GM20431 (cell line): Measurements from ENCODE around the gene TRIM9.

Experiments used
- in situ Hi-C: fragments of 300-500 bp; cut with MseI, MboI; formaldehyde crosslinking; loops from one replicate; pipeline ENCODE4 v1.15.0; 2020; ENCODE audit warnings: low sequenced_read_pairs; ENCODE audit not compliant: unreplicated experiment

TRIM9 gene

DNA sequence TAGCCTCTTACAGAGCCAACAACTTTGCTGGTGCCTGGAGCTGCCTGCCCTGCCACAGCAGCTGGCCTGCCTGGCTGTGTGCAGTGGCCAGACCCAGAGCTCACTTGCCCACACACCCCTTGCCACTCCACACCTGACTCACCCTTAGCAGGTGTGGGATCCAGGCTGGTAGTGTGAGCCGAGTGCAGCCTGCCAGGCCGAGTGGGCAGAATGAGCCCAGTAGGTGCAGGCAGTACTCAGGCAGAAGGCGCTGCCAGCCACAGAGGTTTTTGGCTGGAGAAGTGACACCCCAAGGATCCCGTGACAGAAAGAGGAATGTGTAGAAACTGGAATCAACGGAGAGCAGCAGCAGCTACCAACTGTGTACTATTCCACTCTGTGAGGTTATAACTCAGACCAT lies 120.8 kb downstream of the TRIM9 start:
- in situ Hi-C loops: loop anchor here (25.0 kb wide), 1 partner anchor 263 kb away; the partner anchor contains the start of gene TMX1

DNA sequence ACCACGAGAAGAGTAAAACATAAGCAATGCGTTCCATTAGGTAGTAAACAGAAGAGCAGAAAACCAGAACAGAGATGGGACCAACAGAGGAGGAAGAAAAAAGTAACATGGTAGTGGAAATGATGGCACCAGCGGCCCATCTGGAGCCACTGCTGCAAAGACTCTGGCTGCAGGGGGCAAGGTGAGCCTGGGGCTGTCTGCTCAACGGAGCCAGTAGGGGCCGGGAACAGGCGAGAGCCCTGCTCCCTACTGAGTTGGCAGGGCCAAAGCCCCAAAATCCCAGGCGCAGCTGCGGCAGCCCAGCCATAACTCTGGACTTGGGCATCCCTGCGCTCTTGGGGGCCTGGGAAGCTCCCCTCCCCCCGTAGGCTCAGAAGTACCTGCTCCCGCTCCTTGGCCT lies 122.2 kb downstream of the TRIM9 start:
- in situ Hi-C loops: loop anchor here (25.0 kb wide), 1 partner anchor 265 kb away; the partner anchor contains the start of gene TMX1

DNA sequence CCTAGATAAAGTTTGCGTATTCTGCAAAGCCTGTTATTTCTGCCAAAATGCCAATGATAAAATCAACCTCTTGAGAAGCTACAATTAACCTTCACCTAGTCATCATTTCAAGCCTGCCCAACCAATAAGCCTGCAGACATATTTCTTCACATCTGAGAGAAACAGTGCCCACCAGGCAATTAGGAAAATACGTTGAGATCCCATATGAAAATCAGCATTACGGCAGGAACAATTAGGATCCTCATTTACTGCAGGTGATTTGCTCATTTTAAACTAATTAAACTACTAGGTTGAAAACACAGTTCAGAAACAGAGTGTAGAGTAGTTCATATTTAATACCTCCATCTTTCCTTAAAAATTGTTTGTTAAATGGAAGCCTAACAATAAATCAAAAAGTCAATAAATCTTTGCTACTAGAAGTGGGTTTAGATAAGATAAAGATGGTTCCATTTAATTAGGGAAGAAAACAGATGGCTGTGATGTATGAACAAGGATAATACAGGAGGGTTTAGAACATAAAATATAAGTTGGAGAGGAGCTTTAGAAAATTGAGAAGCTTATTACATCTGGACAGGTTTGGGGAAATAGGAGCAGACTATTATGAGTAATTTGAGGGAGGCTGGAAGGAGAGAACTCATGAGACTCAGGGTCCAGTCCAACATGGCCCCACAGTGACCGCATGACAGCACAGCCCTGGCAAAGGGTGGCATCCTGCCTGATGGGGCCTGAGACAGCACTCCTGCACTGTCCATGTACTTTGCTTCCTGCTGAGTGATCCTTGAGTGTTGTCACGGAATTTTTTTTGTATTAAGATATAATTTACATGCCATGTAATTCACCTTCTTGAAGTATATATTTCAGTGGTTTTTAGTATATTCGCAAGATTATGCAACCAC lies 123.8 kb downstream of the TRIM9 start:
- in situ Hi-C loops: loop anchor here (25.0 kb wide), 1 partner anchor 266 kb away; the partner anchor contains the start of gene TMX1

DNA sequence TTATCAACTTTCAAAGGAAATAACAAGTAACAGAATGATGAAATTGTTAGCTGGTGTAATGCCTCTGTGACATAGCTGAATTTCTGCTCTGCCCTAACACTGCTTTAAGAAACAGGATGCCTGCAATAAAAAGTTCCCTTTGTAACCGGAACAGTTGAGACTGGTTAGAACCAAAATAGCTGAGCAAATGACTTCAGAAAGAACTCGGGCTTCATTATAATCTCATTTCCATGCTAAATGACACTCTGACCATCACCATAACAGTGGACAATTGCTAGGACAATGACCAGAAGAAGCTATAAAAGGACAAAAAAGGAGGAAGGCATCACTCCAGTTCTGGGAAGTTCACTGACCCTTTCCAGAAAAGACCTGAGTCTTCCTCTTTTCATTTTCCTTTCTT lies 127.1 kb downstream of the TRIM9 start:
- in situ Hi-C loops: loop anchor here (25.0 kb wide), 1 partner anchor 270 kb away; the partner anchor contains the start of gene TMX1

DNA sequence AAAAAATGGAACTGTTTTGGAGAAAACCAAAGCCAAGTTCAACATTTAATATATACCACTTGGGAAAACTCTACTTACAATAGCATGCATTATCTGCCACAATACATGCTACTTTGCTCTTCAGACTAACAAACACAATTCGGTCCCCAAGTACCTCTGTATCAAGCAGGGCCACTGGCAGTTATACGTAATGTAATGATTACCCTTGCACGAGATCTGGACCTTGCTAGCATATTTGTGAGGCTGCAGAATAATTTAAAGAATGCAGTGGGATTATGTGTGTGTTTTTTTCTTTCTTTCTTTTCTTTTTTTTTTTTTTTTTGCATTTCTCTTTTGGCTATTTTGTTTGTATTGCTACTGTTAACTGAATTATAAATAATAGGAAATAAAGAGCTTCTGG lies 127.8 kb downstream of the TRIM9 start:
- in situ Hi-C loops: loop anchor here (25.0 kb wide), 1 partner anchor 270 kb away; the partner anchor contains the start of gene TMX1

DNA sequence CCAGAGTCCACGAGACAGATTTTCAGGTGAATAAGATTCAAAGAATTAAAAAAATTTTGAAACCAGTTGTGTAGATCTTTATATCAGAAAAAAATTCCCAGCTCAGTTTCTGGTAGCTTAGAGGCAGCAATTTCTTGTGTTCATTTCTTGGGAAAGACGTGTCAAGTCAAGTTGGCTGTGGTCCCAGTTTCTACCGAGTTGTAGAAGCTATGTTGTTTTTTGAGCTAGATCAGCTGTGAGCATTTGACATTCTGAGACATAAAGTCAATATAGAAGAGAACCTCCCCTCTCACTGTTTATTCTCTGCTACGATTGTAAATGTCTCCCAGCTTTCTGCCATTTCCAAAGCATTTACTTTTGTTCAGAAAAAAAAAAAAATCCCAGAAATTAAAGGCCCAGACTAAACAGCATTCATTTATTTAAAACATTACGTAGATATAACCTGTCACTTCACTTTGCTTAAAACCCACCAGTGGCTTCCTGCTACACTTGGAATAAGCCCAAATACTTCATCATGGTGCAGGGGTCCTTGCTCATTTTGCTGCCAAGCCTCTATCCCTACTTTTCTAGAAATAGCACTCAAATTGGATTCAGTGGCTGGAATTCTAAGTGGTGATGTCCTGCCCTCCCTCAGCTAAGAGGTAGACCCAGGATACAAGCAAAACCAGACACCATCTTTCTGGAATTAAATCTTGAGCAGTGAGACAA lies 130.1 kb downstream of the TRIM9 start:
- in situ Hi-C loops: loop anchor here (25.0 kb wide), 1 partner anchor 272 kb away; the partner anchor contains the start of gene TMX1

DNA sequence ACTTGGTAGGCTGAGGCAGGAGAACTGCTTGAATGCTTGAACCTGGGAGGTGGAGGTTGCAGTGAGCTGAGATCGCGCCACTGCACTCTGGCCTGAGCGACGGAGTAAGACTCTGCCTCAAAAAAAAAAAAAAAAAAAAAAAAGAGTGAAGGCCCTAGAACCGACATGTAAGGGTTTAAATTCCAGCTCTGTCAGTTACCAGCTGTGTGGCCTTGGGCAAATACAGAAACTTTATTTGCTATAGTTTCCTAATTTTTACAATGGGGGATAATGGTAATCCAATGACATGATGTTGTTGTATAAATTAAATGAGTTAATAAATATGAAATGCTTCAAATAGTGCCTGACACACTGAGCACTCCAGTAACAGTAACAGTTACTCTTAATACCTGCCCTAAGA lies 131.0 kb downstream of the TRIM9 start:
- in situ Hi-C loops: loop anchor here (25.0 kb wide), 1 partner anchor 273 kb away; the partner anchor contains the start of gene TMX1

DNA sequence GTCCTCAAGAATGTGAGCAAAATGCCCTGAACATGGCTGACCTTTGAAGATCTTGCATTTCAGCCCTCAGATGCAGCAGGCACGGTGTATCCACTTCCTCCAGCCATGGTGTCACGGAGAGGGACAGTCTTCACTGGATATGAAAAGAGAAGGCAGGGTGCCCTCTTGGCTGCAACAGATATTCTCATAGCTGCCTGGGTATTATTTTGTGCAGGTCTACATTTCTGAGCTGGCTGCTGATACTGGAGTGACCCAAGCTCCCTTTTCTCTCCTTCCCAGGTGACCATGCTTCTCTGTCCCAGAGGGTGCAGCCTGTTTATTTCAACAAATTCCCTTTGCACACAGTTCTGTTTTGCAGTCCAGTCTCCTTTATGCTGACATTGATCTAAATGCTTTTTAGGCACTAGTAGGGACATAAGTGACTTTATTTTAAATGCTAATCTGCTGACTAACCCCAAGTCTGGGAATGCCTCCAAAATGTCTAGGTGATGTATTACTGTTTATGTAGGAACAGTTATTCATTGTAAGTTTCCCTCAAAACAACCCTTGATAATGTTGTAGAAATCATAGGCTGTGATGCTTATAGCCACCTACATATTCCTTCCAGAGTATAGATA lies 133.2 kb downstream of the TRIM9 start:
- in situ Hi-C loops: loop anchor here (25.0 kb wide), 1 partner anchor 276 kb away; the partner anchor contains the start of gene TMX1

DNA sequence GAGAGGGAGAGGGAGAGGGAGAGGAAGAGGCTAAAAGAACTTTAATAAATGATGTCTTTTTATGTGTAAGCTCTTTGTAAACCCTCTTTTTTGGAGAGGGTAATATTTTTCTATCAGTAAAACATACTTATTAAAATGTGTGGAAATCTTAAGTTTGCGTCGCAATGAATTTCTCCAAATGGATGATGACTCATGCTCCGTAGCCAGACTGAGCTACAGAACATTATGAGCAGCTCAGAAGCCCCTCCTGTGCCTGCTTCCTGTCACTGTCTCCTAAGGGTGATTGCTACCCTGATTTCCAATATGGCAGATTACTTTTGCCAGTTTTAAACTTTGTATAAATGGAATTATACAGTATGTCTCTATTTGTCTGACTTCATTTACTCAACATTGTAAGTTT lies 137.6 kb downstream of the TRIM9 start:
- in situ Hi-C loops: loop anchor here (25.0 kb wide), 1 partner anchor 280 kb away; the partner anchor contains the start of gene TMX1

DNA sequence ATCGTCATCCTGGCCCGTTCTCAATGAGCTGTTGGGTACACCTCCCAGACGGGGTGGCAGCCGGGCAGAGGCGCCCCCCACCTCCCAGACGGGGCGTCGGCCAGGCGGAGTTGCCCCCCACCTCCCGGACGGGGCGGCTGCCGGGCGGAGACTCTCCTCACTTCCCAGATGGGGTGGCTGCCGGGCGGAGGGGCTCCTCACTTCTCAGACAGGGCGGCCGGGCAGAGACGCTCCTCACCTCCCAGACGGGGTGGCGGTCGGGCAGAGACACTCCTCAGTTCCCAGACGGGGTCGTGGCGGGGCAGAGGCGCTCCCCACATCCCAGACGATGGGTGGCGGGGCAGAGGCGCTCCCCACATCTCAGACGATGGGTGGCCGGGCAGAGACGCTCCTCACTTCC lies 138.5 kb downstream of the TRIM9 start:
- in situ Hi-C loops: loop anchor here (25.0 kb wide), 1 partner anchor 281 kb away; the partner anchor contains the start of gene TMX1

DNA sequence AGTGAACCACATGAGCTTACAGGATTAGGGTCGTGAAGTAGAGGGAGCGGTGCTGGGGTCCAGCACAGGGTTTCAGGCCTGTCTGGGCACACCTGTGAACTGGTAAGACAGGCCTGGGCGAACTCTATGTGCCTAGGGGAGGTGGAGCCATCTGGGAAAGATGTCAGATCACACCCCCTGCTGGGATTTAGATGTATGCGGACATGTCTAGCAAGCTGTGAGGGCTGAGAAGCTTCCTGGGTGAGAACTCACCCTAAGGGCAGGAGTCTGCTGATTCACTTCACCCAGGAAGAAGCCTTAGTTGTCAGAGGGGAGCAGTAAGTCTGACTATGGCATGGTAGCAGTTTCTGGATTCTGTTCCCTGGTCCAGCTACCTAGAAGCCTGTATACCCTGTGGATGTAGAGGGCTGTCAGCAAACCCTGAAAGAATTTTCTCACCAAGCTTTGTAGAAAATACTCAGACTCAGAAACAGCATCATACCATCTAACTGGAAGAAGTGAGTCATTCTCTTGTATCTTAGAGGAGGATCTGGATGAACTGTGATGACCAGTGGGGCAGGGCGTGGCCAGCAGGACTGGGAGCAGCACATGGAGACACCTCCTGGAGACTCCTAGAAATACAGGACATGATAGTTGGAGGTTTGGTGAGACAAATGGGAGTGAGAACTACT lies 139.4 kb downstream of the TRIM9 start:
- in situ Hi-C loops: loop anchor here (25.0 kb wide), 1 partner anchor 282 kb away; the partner anchor contains the start of gene TMX1

DNA sequence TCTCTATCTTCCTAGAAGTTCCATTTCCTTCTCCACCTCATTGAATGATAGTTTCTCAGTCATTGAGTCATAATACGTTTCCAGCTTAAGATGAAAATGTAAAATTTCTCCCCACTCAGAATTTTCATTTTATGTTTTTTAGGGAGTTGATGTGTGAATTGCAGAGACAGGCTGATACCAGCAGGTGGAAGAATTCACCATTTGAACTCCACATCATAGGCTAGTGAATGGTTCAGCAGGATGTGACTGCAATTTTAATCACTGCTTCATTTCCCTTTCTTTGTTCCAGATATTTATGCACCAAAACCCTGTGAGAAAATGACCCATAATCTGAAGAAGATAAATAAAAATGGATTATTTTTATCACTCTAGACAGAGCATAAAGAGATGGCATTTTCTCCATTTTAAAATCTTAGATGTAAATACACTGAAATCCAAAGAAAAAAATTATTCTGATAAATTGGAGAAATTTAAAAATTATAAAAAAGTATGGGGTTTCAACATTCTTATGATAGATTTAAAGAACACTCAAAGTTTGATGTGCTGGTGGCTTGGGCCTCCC lies 140.0 kb downstream of the TRIM9 start:
- in situ Hi-C loops: loop anchor here (25.0 kb wide), 1 partner anchor 282 kb away; the partner anchor contains the start of gene TMX1

DNA sequence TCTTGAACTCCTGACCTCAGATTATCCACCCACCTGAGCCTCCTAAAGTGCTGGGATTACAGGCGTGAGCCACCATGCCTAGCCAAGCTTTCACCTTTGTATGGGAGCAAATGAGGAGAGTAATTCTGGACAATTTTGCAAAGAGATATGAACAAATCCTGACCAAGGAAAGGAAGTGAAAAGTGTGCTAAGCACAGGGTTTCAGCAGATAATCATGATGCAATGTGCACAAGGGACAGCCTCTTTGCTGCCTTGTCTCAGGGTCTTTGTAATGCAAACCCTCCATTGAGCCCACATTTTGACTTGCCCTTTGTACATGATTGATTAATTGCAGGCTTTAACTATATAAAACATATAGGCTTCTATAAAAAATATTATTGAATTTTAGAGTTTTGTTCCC lies 141.4 kb downstream of the TRIM9 start:
- in situ Hi-C loops: loop anchor here (25.0 kb wide), 1 partner anchor 284 kb away; the partner anchor contains the start of gene TMX1

DNA sequence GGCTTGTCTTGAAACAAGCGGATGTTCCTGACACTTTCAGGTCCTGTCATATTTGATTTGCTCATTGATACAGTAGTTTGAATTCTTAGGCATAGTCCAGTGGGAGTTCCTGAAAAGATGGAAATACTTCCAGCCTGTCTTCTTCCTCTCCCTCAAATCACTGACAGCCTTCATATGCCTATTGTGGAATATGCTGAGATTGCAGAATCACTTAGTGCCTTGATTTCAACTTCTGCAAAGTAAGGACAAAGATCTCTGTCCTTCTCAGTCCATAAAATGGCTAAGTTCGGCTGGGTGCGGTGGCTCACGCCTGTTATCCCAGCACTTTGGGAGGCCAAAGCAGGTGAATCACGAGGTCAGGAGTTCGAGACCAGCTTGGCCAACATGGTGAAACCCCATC lies 143.9 kb downstream of the TRIM9 start:
- in situ Hi-C loops: loop anchor here (25.0 kb wide), 1 partner anchor 286 kb away; the partner anchor contains the start of gene TMX1

DNA sequence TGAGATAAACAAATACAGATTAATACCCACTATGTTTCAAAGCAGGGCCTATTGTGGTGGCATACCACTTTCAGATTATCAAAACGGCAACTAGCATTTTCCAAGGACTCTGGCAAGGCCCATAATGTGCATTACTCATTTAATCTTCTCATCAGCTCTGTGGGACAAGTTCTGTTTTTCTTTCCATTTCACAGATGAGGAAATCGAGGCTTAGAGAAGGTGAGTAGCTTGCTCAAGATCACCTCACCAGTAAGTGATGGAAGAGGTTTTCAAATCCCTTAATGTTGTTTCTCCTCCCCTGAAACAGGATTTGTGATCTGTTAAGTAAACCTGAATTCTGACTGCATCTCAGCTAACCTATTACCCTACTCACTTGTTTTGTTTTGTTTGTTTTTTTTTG lies 146.7 kb downstream of the TRIM9 start:
- in situ Hi-C loops: no loop called here

DNA sequence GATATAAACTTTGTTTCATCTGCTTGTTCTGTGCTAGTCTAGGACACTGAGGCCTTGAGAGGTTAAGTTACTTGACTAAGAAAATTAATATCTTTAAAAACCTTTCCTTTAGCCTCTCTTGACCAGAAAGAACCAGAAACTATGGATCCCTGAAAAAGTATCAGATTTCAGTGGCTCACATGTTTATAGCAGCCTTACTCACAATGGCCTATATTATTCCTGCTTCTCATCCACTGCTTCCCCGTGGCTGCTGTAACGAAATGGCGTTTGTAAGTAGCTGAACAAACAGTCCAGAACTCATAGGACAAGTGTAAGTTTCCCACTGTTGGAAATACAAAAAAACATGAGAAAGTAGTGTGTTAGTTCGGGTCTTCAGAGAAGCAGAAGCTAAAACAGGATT lies 147.5 kb downstream of the TRIM9 start:
- in situ Hi-C loops: no loop called here

DNA sequence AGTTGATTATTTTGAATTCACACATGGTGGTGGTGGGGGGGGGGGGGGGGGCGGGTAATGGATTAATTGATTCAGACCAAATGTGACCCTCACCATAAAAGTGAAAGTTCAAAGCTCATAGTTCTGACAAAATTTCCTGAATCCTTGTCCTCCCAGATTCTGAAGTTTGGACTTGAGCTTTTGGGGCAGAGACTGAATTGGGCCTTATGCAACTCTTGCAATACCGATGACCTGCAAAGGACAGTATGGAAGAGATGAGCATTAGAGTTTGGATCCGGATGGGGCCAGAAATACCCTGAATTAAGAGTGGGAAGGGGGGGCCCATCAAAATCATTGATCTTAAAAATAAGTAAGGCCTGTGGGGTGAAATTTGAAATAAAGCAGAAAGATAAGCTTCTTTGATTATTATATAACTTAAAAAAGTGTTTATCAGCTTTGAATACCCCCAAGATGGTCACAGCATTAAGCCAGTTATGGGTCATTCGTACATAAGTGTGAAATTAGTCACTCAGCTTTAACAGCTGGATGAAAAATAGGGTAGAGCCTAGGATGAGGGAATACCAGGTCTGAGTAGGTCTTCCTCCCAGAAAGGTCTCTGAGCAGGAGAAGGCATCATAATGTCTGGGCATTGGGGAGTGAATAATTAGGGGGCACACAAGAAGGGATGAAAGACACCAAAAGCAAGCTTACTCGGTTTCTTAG lies 148.5 kb downstream of the TRIM9 start:
- in situ Hi-C loops: no loop called here

DNA sequence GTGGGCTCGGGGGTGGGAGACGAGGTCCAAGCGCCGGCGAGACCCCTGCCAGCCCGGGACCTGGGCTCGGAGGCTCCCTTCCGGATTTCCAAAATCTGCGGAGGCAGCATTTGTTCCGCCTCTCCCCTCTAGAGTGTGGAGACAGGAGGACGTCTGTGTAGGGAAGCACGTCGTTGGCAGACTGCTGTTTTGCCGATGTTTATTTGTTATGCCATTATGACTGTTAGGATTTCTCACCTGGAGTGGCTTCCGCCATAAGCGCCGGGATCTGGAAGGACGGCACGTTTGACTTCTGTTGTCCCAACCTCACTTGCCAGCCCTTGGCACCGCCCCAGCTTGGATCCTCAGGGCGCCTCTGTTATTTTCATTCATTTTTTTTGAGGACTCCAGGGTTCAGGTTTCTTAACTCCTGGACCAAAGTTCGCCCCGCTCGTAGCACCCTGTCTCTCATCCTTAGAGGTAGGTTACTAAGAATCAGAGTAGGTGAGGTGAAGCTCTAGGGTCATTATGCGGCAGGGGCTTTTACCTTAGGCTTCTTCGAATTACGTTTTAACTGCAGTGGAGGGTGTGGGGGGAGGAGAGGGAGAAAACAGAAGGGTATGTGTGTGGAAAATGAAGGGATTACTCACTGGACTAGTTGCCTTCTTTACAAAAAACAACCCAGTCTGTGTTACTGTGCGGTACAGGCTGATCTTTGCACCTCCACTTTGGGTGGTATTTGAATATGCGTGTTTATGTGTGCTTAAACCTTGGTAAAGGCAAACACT lies 150.1 kb downstream of the TRIM9 start:
- in situ Hi-C loops: no loop called here
